Measurements from ENCODE around the gene CEP162.

- TF ChIP-seq CTCF (IDR thresholded peaks at IDR 0.05) (no peak), POLR2A (IDR thresholded peaks at IDR 0.05) (no peak), POLR2AphosphoS5 (IDR thresholded peaks at IDR 0.05) (no peak)
Observed at GRCh38 chr6:84268781-84269180, 41.3 kb upstream of the CEP162 start.

Measured in stomach (tissue), 4 donors.